Activated T-helper 2 cell treated with anti-CD3 and anti-CD28 coated beads, Interferon-gamma antibody, Interleukin-2, Interleukin-4, amounts not matched to agents 10 μg/mL and 5 μg/mL and 100 μg/mL, durations not matched to agents 14 hours and 24 hours and 36 hours (primary cell): ENCODE measurements around the gene TCP11. TPM values are rescaled to one million over a fixed set of nuclear protein-coding genes. Genes with fewer than 3 reads are reported as not detected.

Source experiments
- DNase-seq: peaks from one replicate; pipeline ENCODE4 v3.0.0; 2021; ENCODE audit warnings: low spot score
- H3K27ac Mint-ChIP-seq: one replicate; pipeline ENCODE4 v1.8.0; 2021; ENCODE audit warnings: mixed read lengths
- H3K27me3 Mint-ChIP-seq: one replicate; pipeline ENCODE4 v1.8.0; 2021; ENCODE audit warnings: low read depth, mixed read lengths
- H3K36me3 Mint-ChIP-seq: one replicate; pipeline ENCODE4 v1.8.0; 2021; ENCODE audit warnings: low read depth, mixed read lengths
- H3K4me1 Mint-ChIP-seq: one replicate; pipeline ENCODE4 v1.8.0; 2021; ENCODE audit warnings: low read depth, mixed read lengths
- H3K4me3 Mint-ChIP-seq: one replicate; pipeline ENCODE4 v1.8.0; 2021; ENCODE audit warnings: low read depth, mild to moderate bottlenecking, moderate library complexity, mixed read lengths
- H3K9me3 Mint-ChIP-seq: one replicate; pipeline ENCODE4 v1.8.0; 2021; ENCODE audit warnings: mixed read lengths
- intact Hi-C: fragments of 100-400 bp; cut with micrococcal nuclease; formaldehyde crosslinking; loops from one replicate; pipeline ENCODE4 v1.15.1; 2023
- total RNA-seq: library from RNA; stranded (reverse); gene quantifications from 2 replicates; pipeline ENCODE4 v1.2.3, GENCODE V29; 2022

The TCP11 gene
- total RNA-seq: not detected in 2 replicates

DNA sequence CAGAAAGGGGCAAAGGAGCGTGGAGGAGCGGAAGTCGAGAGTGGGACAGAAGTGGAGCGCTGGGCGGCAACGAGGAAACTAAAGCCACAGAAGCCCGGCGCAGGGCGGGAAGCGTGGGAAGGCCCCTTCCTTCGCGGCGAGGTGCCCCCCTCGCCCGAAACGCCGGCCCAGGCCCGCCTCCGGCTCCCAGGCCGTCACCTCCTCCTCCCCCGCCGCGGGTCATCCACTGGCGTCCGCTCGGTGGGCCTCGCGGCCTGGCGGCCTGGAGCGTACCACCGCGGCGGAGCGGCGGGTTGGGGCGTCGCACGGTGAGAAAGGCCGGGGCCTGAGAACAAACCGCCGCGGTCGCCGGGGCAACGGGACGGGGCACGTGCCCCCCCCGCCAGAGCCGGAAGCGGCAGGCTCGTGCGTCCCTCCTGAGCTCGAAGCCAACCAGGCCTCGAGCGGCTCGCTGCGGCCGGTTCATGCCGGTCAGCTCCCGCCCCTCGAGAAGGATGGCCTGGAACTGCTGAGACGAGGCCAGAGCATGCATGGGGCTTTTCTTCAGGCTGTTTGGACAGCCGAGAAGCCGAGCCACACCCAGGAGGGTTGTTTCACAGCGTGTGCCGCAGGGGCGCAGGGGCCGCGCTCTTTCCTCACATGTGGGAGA lies at the start of gene TCP11:
TCP11 (minus strand) TSS at position 333 of the 649 bp plus-strand sequence. CDS start 469 bp downstream, outside the sequence.
- Mint-ChIP-seq H3K4me3 (peak within 1 kb of the TSS; percentile 40), H3K27me3 (peaks cover 28% of the 10 kb centered on the region), H3K36me3 (no peaks in the 10 kb centered on the region), H3K4me1 (peaks cover 16% of the 10 kb centered on the region), H3K27ac (peak within 1 kb of the TSS; percentile 52), H3K9me3 (no peaks in the 10 kb centered on the region)
- DNase-seq: no peak
- intact Hi-C loops: loop anchor here (10.0 kb wide), 1 partner anchor 226 kb away; no protein-coding TSS in a partner anchor

GRCh38 chr6:35190306-35190705 lies 49.2 kb upstream of the TCP11 start:
- DNase-seq: no peak
- Mint-ChIP-seq H3K9me3 (no peaks in the 10 kb centered on the region), H3K27ac (no peak overlapping the region), H3K4me3 (no peak overlapping the region), H3K27me3 (peaks cover 18% of the 10 kb centered on the region), H3K36me3 (no peaks in the 10 kb centered on the region), H3K4me1 (peaks cover 2% of the 10 kb centered on the region)
- intact Hi-C loops: no loop called here

DNA sequence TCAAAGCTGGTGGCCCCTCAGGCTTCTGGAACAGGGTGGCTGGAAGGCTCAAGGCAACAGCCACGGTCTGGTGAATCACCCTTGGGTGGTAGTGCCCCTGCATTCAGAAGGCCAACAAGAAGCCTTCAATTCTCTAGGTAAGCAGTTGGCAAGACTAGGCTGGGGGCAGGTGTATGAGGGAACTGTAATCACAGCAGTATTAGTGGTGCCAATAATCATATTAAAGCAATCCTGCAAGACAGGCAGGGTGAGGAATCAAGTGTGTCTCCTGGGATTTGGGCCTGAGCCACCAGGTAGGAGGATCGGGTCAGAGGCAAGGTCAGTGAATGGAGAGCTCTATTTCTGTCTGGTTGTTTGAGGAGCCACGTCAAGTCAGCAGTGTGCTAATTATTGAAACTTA lies 47.7 kb upstream of the TCP11 start:
- Mint-ChIP-seq H3K4me3 (no peak overlapping the region), H3K27me3 (peaks cover 16% of the 10 kb centered on the region), H3K9me3 (no peaks in the 10 kb centered on the region), H3K4me1 (peaks cover under 1% of the 10 kb centered on the region), H3K27ac (no peak overlapping the region), H3K36me3 (no peaks in the 10 kb centered on the region)
- no peak for DNase-seq
- intact Hi-C loops: no loop called here

- Mint-ChIP-seq H3K9me3 (no peaks in the 10 kb centered on the region), H3K36me3 (no peaks in the 10 kb centered on the region), H3K4me3 (no peak overlapping the region), H3K27ac (no peak overlapping the region), H3K27me3 (peaks cover 25% of the 10 kb centered on the region), H3K4me1 (no peaks in the 10 kb centered on the region)
- intact Hi-C loops: no loop called here
- no peak for DNase-seq
Measured at GRCh38 chr6:35186571-35186970, 45.4 kb upstream of the TCP11 start.

- Mint-ChIP-seq H3K27ac (no peak overlapping the region), H3K9me3 (no peaks in the 10 kb centered on the region), H3K4me1 (no peaks in the 10 kb centered on the region), H3K36me3 (no peaks in the 10 kb centered on the region), H3K4me3 (no peak overlapping the region), H3K27me3 (peaks cover 28% of the 10 kb centered on the region)
- no peak for DNase-seq
- intact Hi-C loops: no loop called here
Measured at GRCh38 chr6:35185971-35186370, 44.8 kb upstream of the TCP11 start.

GRCh38 chr6:35185302-35185681 lies 44.2 kb upstream of the TCP11 start:
- Mint-ChIP-seq H3K27ac (no peak overlapping the region), H3K27me3 (peaks cover 31% of the 10 kb centered on the region), H3K9me3 (no peaks in the 10 kb centered on the region), H3K4me3 (no peak overlapping the region), H3K36me3 (no peaks in the 10 kb centered on the region), H3K4me1 (no peaks in the 10 kb centered on the region)
- intact Hi-C loops: no loop called here
- DNase-seq: no peak

DNA sequence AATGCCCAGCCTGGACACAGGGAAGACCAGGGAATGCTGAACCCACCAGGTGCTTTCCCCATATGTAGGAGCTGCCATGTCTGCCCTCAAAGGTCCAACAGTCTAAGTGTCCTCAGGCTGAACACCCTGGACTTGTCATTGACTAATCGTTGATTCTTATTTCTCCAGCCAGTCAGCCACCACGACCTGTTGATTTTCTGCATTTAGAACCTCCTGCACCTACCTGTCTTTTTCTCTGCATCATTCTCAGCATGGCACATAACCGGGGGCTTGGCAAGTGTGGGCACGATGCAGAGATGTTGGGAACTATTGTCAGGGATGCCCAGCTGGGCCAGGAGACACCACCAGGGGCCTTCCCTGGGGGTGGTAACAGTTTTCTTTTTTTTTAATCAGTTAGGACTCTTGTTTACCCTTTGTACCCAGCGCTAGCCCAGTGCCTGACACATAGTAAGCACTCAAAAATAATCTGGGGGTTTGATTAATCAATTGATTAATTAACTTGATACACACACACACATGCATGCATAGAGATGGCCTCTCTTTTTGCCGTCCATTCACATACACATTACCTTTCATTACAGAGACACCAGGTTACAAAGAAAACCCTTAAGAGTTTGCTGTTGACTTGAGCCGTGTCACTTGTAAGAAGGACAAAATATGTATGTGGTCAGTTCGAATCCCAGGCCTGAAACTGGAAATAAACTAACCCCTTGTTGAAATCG lies 43.6 kb upstream of the TCP11 start:
- Mint-ChIP-seq H3K4me1 (no peaks in the 10 kb centered on the region), H3K27me3 (peaks cover 31% of the 10 kb centered on the region), H3K27ac (no peak overlapping the region)

DNA sequence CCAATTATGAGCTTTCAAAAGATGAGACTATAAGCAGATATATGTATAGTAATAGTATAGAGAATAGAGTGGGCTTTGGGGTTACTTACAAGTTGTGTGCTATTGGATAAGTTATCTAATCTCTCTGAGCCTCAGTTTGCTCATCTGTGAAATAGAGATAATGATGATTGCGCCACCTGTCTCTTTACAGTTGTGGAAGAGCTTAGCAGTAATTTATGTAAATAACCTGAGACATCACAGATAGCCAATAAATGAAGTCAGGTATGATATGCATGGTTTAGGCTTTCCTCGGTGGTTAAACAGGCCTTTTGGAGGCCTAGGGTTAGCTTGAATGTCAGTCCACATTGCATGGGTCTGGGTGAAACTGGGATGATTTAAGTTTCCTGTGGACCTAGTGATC lies 42.8 kb upstream of the TCP11 start:
- no peak overlapping the region for H3K27ac Mint-ChIP-seq
- peaks cover 29% of the 10 kb centered on the region for H3K27me3 Mint-ChIP-seq
- no peaks in the 10 kb centered on the region for H3K9me3 Mint-ChIP-seq
- intact Hi-C loops: no loop called here
- no peak overlapping the region for H3K4me3 Mint-ChIP-seq
- H3K4me1 Mint-ChIP-seq: no peaks in the 10 kb centered on the region
- H3K36me3 Mint-ChIP-seq: no peaks in the 10 kb centered on the region
- DNase-seq: no peak

More for the DNA sequence above, 43.6 kb upstream of the TCP11 start:
- intact Hi-C loops: no loop called here
- no peak for DNase-seq
- Mint-ChIP-seq H3K4me3 (no peak overlapping the region), H3K36me3 (no peaks in the 10 kb centered on the region), H3K9me3 (no peaks in the 10 kb centered on the region)

DNA sequence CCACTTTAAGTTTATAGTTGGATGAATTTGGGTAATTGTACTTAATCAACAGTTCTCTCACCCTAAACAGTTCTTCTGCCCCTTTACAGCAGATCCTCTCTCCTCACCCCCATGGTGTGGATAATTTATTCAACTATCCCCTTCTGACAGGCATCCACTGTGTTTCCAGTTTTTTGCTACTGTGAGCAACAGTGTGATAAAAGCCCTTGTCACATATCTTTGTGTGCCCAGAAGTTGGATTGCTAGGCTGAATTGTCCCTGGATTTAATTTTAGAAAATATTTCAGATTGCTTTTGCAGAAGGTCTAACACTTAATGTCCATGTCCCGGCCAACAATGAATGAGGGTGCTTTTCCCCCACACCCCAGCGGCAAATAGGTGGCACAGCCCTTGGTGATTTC lies 42.1 kb upstream of the TCP11 start:
- H3K4me3 Mint-ChIP-seq: no peak overlapping the region
- no peak overlapping the region for H3K27ac Mint-ChIP-seq
- H3K36me3 Mint-ChIP-seq: no peaks in the 10 kb centered on the region
- intact Hi-C loops: no loop called here
- no peaks in the 10 kb centered on the region for H3K9me3 Mint-ChIP-seq
- peaks cover 28% of the 10 kb centered on the region for H3K27me3 Mint-ChIP-seq
- no peaks in the 10 kb centered on the region for H3K4me1 Mint-ChIP-seq
- DNase-seq: no peak

- intact Hi-C loops: no loop called here
- H3K36me3 Mint-ChIP-seq: no peaks in the 10 kb centered on the region
- H3K4me3 Mint-ChIP-seq: no peak overlapping the region
- no peak overlapping the region for H3K27ac Mint-ChIP-seq
- no peaks in the 10 kb centered on the region for H3K9me3 Mint-ChIP-seq
- DNase-seq: no peak
- peaks cover 33% of the 10 kb centered on the region for H3K27me3 Mint-ChIP-seq
- no peaks in the 10 kb centered on the region for H3K4me1 Mint-ChIP-seq
Measured at GRCh38 chr6:35181933-35182612, 40.9 kb upstream of the TCP11 start.

DNA sequence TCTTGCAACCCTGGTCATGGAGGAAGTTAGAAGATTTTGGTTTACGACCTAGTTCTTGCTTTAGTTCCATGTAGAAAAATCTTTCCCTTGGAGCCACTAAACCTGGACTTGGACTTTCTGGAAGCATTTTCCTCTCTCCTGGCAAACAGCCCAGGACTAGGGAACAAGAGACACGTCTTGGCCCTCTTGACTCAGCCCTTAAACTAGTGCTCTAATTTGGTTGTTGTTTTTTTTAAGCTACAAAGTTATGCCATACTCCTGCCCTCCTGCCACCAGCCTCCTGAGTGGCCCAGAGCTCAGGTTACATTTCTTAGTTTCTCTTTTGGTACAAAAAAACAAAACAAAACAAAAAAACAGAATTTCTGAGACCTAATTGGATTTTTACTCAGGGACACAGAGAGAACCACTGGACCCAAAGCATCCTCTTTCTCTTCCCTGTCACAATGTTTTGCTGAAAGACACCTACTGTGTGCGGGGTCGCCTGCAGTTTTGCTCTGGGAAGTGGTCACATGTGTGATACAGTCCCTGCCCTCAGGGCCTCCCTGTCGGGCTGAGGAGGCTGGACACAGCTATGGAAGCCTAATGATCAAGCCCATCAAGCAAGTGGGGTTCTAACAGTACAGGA lies 40.3 kb upstream of the TCP11 start:
- DNase-seq: no peak
- H3K27me3 Mint-ChIP-seq: peaks cover 36% of the 10 kb centered on the region
- H3K9me3 Mint-ChIP-seq: no peaks in the 10 kb centered on the region
- no peaks in the 10 kb centered on the region for H3K4me1 Mint-ChIP-seq
- intact Hi-C loops: no loop called here
- no peak overlapping the region for H3K27ac Mint-ChIP-seq
- no peak overlapping the region for H3K4me3 Mint-ChIP-seq
- no peaks in the 10 kb centered on the region for H3K36me3 Mint-ChIP-seq

GRCh38 chr6:35179901-35180535 lies 38.9 kb upstream of the TCP11 start:
- intact Hi-C loops: no loop called here
- no peak for DNase-seq
- Mint-ChIP-seq H3K36me3 (no peaks in the 10 kb centered on the region), H3K27me3 (peaks cover 38% of the 10 kb centered on the region), H3K4me3 (no peak overlapping the region), H3K27ac (no peak overlapping the region), H3K4me1 (no peaks in the 10 kb centered on the region), H3K9me3 (no peaks in the 10 kb centered on the region)
